Measurements from ENCODE around the gene TSGA10IP.

The TSGA10IP gene

GRCh38 chr11:65918211-65919140, 26.8 kb upstream of the TSGA10IP start, which contains the start of gene C11orf68:
TSS of gene C11orf68 (minus strand) at chr11:65919062. CDS start at chr11:65919031, 31 bp downstream.
- DNase-seq: no peak

DNA sequence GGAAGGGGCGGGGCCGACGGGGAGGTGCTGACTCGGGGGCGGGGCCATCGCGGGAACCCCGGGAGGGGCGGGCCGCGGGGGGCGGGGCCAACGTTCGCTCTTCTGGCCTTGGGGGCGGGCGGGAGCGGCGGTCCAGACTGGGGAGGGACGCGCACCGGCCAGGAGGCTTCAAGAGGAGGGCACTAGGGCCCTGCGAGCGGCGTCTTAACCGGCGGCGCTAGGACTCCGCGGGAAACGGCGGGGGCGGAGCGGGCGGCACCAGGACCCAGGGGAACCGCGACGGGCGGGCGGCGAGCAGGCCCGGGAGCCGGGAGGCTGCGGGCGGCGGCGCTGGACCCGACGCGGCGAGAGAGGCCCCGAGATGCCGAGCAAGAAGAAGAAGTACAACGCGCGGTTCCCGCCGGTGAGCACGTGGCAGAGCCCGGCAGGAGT, 26.1 kb upstream of the TSGA10IP start, which contains the start of gene DRAP1:
DRAP1 (plus strand) TSS at position 286 of the 432 bp plus-strand sequence; CDS start at position 362, 76 bp downstream.
- DNase-seq: peak; percentile 83

DNA sequence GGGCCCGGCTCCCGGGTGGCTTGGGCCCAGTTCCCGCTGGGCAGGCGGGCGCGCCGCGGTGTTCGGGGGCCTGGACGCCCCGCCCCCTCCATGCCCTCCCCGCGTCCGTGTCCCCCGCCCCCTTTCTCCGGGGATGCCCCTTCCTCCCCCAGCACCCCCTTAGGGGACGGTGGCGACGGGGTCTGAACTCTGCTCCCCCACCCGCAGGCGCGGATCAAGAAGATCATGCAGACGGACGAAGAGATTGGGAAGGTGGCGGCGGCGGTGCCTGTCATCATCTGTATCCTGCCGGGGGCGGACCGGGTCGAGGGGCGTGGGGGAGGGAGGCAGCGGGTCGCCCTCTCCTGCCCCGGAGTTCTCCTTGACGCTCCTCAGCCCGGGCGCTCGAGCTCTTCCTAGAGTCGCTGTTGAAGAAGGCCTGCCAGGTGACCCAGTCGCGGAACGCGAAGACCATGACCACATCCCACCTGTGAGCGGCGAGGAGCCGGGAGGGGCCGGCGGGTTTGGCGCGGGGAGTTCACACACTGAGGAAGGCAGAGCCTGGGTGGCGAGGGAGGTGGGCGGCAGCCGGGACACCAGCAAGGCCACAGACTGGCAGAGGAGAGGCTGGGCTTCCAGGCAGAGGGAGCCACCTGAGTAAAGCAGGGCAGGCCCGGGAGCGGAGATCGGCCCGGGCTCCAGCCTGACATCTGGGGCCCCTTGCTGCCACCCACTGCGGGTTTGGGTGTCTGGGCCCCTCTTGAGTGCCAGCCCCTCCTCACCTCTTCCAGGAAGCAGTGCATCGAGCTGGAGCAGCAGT, 25.5 kb upstream of the TSGA10IP start:
- no peak for DNase-seq

DNA sequence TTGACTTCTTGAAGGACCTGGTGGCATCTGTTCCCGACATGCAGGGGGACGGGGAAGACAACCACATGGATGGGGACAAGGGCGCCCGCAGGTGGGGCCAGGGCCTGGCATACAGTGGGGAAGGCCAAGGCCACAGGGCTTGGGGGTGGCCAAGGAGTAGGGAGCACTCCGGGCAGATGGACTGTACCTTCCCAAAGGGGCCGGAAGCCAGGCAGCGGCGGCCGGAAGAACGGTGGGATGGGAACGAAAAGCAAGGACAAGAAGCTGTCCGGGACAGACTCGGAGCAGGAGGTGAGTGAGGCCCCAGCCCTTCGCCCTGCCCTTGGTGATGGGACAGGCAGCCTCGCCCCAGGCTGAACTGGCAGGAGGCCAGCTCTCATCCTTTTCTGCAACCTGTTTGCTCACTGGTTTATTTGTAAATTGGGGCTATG, 24.9 kb upstream of the TSGA10IP start:
- no peak for DNase-seq

DNA sequence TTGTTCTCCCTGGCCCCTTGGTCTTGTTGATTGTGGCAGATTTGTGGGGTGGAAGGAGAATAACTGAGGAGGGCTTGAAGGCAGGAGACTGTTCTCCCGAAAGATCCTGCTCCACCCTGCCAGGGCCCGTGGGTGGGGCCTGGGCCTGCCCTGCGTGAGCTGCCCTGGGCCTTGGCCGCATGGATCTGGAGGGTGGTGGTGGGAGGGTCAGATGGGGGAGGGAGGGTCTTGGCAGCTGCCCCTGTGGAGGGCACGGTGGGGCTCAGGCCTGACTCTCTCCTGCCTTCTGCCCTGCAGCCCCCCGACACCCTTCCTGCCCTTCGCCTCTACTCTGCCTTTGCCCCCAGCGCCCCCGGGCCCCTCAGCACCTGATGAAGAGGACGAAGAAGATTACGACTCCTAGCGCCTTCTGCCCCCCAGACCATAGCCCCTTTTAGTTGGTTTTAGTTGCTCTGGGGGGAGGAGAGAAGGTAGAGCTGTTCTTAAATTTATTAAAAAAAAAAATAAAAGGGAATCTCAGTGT, 24.2 kb upstream of the TSGA10IP start:
- no peak for DNase-seq

- DNase-seq: no peak
Observed at GRCh38 chr11:65921876-65922275, 23.4 kb upstream of the TSGA10IP start.

- DNase-seq: no peak
Observed at GRCh38 chr11:65922565-65922964, 22.7 kb upstream of the TSGA10IP start.

GRCh38 chr11:65925397-65925796, 19.9 kb upstream of the TSGA10IP start:
- no peak for DNase-seq

GRCh38 chr11:65927904-65928397, 17.3 kb upstream of the TSGA10IP start:
- DNase-seq: no peak

GRCh38 chr11:65928667-65929066, 16.6 kb upstream of the TSGA10IP start:
- DNase-seq: no peak

DNA sequence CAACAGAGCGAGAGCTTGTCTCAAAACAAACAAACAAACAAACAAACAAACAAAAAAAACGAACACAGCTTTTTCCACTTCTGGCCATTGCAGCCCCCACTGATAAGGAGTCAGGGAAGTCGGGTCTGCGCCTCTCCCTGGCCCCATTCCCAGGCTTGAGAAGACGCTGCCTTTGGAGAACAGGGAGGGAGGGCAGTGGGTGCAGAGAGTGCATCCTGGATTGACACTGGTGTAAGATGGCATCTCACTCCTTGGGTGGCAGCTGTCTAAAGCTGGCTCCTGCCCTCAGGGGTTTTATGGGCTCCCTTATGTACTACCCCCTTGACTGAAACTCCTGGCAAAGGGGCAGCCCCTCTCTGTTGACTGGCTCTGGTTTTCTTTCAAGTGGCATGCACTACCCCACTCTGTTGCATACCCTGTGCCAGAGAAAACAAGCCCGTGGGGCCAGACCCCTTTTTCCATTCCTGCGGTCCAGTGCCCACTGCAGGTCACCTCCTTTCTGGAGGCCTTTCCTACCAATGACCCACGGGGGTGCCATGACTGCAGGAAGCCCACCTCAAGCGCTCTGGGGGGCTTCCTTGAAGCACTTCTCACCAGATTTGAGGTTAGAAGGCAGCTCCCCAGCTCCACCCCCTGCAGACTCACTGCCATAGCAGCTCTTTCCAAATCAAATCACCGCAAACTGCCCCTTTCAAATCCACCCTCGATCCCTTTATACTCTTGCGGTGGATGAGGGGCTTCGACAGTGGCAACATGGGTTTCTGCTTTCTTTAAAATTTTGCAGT, 13.3 kb upstream of the TSGA10IP start:
- DNase-seq: no peak

- no peak for DNase-seq
Observed at GRCh38 chr11:65932558-65932919, 12.7 kb upstream of the TSGA10IP start.

- DNase-seq: no peak
Observed at GRCh38 chr11:65934014-65934413, 11.3 kb upstream of the TSGA10IP start.

DNA sequence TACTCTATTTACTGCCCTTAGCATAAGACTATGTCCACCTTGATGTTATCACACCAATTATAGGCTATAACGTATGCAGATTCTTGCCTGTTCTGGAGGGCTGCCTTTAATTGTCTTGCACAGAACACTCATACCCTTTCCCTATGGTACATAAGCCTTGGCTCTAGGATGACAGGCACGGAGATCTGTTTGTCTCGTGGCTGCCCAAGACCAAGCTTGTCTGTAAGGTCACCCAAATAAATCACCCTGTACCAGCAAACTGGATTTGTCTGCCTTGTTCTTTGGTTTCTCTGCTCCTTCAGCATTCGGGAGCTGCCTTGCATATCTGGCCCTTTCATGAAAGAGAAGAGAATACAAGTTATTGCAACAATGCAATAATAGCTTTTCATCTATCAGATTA, 7.5 kb upstream of the TSGA10IP start:
- DNase-seq: no peak

DNA sequence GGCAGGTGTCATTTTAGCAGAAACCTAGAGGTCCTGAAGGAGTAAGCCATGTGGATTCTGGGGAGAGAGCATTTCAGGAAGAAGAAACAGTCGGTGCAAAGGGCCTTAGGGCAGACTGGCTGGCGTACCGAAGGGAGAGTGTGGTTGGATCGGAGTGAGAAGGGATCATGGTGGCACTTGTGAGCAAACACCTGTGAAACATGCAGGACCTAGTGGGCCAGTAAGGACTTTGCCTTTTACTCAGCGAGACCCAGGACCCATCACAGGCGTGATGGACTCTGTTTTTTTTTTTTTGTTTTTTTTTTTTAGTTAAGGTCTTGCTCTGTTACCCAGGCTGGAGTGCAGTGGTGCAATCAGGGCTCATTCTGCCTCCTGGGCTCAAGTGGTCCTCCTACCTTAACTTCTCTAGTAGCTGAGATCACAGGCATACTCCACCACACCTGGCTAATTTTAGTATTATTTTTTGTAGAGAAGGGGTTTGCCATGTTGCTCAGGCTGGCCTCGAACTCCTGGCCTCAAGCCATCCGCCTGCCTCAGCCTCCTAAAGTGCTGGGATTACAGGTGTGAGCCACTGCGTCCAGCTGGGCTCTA, 3.5 kb upstream of the TSGA10IP start:
- no peak for DNase-seq

GRCh38 chr11:65942531-65942930, 2.7 kb upstream of the TSGA10IP start:
- no peak for DNase-seq

DNA sequence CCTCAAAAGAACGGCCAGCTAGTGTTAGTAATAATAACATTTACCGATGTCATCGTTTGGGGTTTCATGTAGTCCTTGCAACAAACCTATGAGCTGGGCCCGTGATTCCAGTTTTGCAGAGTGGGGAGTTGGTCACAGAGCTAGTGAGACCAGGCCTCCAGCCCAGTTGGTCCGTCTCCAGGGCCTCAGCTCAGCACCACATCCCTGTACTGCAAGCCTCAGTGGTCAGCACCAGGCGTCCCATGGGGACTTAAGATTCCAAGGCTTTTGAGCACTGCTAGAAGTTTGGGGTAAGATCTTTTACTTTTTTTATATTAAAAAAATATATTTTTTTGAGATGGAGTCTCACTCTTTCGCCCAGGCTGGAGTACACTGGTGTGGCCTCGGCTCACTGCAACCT, 1.1 kb upstream of the TSGA10IP start:
- no peak for DNase-seq

DNA sequence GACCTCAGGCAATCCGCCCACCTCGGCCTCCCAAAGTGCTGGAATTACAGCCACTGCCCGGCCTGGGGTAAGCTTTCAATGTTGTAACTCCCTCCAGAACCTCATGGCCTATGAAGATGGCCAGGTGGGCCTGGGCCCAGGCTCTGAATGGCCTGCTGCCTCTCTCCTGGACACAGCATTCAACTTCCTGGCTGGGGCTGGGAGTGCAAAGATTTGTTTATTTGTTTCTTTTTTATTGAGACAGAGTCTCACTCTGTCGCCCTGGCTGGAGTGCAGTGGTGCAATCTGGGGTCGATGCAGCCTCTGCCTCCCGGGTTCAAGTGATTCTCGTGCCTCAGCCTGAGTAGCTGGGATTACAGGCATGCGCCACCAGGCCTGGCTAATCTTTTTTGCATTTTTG, 513 bp upstream of the TSGA10IP start:
- no peak for DNase-seq

DNA sequence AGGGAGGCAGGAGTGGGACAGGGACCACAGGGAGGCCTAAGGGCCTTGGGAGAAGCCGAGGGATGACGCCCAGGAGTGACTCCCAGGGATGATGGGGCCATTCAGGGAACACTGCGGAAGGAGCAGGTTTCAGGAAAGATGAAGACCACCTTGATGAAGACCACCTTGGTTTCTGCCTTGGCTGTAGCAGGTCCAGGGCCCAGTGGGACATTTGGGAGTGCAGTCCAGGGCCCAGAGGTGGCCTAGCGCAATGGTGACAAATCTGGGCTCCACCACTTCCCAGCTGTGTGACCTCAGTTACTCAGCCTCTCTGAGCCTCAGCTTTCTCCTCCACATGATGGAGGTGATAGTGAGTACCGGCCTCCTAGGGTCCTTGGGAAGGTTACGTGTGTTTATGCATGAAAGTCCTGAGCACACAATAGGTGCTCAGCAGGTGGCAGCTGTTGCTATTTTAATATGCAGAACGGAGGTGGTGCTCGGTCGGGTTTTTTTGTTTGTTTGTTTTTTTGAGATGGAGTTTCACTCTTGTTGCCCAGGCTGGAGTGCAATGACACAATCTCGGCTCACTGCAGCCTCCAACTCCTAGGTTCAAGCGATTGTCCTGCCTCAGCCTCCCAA, 770 bp downstream of the TSGA10IP start:
- no peak for DNase-seq

- no peak for DNase-seq
Observed at GRCh38 chr11:65946655-65947054, 1.4 kb downstream of the TSGA10IP start.

DNA sequence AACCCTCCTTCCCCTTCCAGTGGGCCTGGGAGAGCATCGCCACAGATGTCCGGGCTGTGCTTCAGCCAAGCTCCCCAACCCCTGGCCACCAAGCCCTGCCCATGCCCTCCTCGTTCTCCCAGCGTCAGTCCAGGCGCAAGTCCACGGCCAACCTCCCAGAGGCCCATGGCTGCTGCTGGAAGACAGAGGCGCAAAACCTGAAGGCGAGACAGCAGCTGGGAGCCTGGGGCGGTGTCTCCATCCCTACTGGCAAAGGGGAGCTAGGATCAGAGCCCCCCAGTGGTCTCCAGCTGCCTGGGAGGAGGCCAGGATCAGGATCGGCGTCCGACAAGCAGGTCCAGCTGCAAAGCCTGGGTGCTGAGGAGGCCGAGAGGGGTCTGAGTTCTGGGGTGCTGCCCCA, 1.9 kb downstream of the TSGA10IP start:
- DNase-seq: no peak
